ENCODE measurements around the gene WDR89.

WDR89 gene

DNA sequence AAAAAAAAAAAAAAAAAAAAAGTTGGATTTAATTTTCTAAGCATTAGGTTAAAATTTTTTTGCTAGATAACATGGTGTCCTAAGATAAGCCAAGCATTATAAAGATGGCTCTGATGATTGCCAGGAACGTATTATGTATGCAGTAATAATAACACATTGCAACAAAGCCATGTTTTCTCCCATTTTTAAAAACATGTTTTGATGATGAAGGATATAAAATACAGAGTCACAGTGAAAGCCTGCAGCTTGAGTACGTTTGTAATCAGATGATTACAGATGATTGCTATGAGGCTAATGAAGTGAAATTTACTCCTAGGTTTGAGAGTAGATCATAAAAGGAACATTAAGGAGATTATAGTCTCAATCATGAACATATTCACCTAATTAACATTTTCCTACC lies 13.3 kb upstream of the WDR89 start:
- TF ChIP-seq CTCF (IDR thresholded peaks at IDR 0.05; ENCODE audit: extremely low read depth, insufficient read depth, missing control alignments) = no peak
- in situ Hi-C loops (cut with MboI; ENCODE audit: low pct_unique_long_range_greater_than_20kb, low sequenced_read_pairs, unreplicated experiment) = loop anchor here (10.0 kb wide), 1 partner anchor 120 kb away; no protein-coding TSS in a partner anchor
- DNase-seq (ENCODE audit: low spot score) = no peak

DNA sequence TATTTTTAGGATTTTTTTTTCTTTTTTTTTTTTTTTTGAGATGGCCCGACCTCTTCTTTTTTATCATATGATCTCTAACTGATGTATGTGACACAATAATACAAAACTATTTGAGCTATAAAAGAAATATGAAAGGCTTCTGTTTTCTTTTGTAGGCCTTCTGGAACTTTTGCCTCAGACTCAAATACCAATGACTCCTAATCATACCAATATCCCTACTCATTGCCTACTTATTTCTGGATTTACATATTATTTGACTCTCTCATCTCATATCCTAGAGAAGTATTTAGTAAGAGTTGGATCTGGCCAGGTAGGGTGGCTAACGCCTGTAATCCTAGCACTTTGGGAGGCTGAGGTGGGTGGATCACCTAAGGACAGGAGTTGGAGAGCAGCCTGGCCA lies 12.7 kb upstream of the WDR89 start:
- no peak for DNase-seq (ENCODE audit: low spot score)
- no peak for TF ChIP-seq CTCF (IDR thresholded peaks at IDR 0.05; ENCODE audit: extremely low read depth, insufficient read depth, missing control alignments)
- in situ Hi-C loops (cut with MboI; ENCODE audit: low pct_unique_long_range_greater_than_20kb, low sequenced_read_pairs, unreplicated experiment) = loop anchor here (10.0 kb wide), 1 partner anchor 120 kb away; no protein-coding TSS in a partner anchor

GRCh38 chr14:63652406-63652805 lies 10.7 kb upstream of the WDR89 start:
- in situ Hi-C loops (cut with MboI; ENCODE audit: low pct_unique_long_range_greater_than_20kb, low sequenced_read_pairs, unreplicated experiment) = loop anchor here (10.0 kb wide), 1 partner anchor 122 kb away; no protein-coding TSS in a partner anchor
- no peak for TF ChIP-seq CTCF (IDR thresholded peaks at IDR 0.05; ENCODE audit: extremely low read depth, insufficient read depth, missing control alignments)
- DNase-seq (ENCODE audit: low spot score) = no peak

DNA sequence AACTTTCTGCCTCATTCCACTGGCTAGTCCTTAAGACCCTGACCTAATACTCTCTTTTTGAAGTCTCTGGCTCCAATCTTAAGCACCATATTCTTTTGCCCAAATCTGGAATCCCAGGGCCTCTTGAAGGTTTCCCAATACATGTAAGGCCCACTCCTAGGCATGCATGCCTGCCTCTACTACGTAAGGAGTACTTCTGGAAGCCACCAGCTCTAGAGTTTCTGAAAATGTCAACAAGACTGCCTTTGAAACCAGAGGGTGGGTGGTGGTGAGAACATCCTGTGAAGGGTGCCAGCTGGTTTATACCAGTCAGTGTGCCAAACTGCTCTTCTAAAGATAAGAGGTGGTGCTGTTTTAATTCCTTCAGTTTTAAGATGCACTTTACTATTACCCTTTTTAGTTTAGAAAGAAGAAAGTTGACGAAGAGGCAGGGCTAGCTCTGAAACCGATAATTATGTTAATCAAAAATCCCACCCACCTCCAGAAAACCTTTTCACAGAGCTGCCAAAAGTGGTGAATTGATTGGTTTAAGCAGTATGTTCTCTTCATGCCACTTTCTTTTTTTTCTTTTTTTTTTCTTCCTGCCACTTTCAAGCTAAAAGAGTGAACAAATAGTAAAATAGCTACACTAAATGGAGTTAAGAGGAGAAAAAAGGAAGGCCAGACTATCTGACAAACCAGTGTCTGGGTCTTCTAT lies 8.7 kb upstream of the WDR89 start:
- no peak for DNase-seq (ENCODE audit: low spot score)
- in situ Hi-C loops (cut with MboI; ENCODE audit: low pct_unique_long_range_greater_than_20kb, low sequenced_read_pairs, unreplicated experiment) = loop anchor here (10.0 kb wide), 1 partner anchor 124 kb away; no protein-coding TSS in a partner anchor
- no peak for TF ChIP-seq CTCF (IDR thresholded peaks at IDR 0.05; ENCODE audit: extremely low read depth, insufficient read depth, missing control alignments)

DNA sequence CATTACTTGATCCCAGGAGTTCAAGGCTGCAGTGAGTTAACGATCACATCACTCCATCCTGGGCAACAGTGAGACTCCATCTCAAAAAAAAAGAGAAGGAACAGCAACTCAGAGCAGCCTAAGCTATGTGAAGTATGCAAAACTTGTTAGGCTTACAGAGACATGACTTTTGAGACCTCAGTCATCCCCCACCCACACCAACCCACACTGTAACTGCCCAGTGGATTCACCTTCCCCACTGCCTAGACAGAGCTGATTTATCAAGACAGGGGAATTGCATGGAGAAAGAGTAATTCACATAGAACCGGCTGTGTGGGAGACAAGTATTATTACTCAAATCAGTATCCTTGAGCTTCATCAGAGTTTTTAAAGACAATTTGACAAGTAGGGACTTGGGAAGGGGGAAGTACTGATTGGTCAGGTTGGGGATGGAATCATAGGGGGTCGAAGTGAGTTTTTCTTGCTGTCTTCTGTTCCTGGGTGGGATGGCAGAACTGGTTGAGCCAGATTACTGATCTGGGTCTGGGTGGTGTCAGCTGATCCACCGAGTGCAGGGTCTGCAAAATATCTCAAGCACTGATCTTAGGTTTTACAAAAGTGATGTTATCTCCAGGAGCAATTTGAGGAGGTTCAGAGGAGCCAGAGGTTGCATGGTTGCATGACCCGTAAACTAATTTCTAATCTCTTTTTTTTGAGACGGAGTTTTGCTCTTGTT lies 6.2 kb upstream of the WDR89 start:
- in situ Hi-C loops (cut with MboI; ENCODE audit: low pct_unique_long_range_greater_than_20kb, low sequenced_read_pairs, unreplicated experiment) = loop anchor here (25.0 kb wide), 1 partner anchor 261 kb away; no protein-coding TSS in a partner anchor
- no peak for DNase-seq (ENCODE audit: low spot score)
- TF ChIP-seq CTCF (IDR thresholded peaks at IDR 0.05; ENCODE audit: extremely low read depth, insufficient read depth, missing control alignments) = no peak

- no peak for TF ChIP-seq CTCF (IDR thresholded peaks at IDR 0.05; ENCODE audit: extremely low read depth, insufficient read depth, missing control alignments)
- in situ Hi-C loops (cut with MboI; ENCODE audit: low pct_unique_long_range_greater_than_20kb, low sequenced_read_pairs, unreplicated experiment) = loop anchor here (25.0 kb wide), 1 partner anchor 257 kb away; no protein-coding TSS in a partner anchor
- DNase-seq (ENCODE audit: low spot score) = no peak
These were observed 3.1 kb upstream of the WDR89 start for GRCh38 chr14:63644741-63645140.
